Esophagus squamous epithelium (tissue), 5 donors: ENCODE data around the gene FNDC4. TPM values are rescaled to one million over a fixed set of nuclear protein-coding genes. Genes with fewer than 3 reads are reported as not detected.

ENCODE experiments used
- DNase-seq: peaks from one replicate; lab custom pipeline; 2025; lab: John Stamatoyannopoulos, UW
- H3K27ac ChIP-seq, 4 donors: fragments of 200-600 bp; sonication (generic); one replicate each; pipeline ENCODE4 v1.5.1; 2016 to 2019; ENCODE audit warnings: mild to moderate bottlenecking in 1 of 4
- H3K27me3 ChIP-seq, 4 donors: fragments of 200-600 bp; sonication (generic); 1 replicate in 3 of 4; 2 replicates in 1 of 4; pipeline versions ENCODE4 v1.5.1 to v1.6.0; 2017 to 2021; ENCODE audit warnings: antibody characterized with exemption in 1 of 4
- H3K36me3 ChIP-seq, 3 donors: fragments of 200-600 bp; sonication (generic); one replicate each; pipeline ENCODE4 v1.5.1; 2016 to 2019
- H3K4me1 ChIP-seq, 3 donors: fragments of 200-600 bp; sonication (generic); one replicate each; pipeline ENCODE4 v1.5.1; 2017 to 2019
- H3K4me3 ChIP-seq, 4 donors: fragments of 200-600 bp; sonication (generic); 1 replicate in 3 of 4; 2 replicates in 1 of 4; pipeline ENCODE4 v1.5.1; 2016 to 2019; ENCODE audit warnings: mild to moderate bottlenecking in 2 of 4, moderate library complexity in 1 of 4
- H3K9me3 ChIP-seq, 3 donors: fragments of 200-600 bp; sonication (generic); one replicate each; pipeline ENCODE4 v1.5.1; 2016 to 2019
- POLR2A ChIP-seq, 4 donors: fragments of 450-650 bp; IDR thresholded peaks; one replicate each; pipeline ENCODE4 v1.6.1; 2017; ENCODE audit warnings: antibody characterized with exemption in 4 of 4, mild to moderate bottlenecking in 4 of 4, moderate library complexity in 3 of 4
- WGBS, 2 donors: methylation state at CpG; one replicate each; pipeline ENCODE4 v1.1.5; 2018; 5-methylcytosine and 5-hydroxymethylcytosine counted together
- intact Hi-C: fragments of 100-400 bp; cut with DNase I; formaldehyde crosslinking; loops from one replicate; pipeline ENCODE4 v1.15.0; 2022
- total RNA-seq, 4 donors: library from RNA; depleted of rRNA; stranded (reverse); fragments of >200 nt; gene quantifications; one replicate each; pipeline ENCODE4 v1.1.0, GENCODE V29; 2016
- TF ChIP-seq, protein P1 (sequence below), 6 experiments: fragments of 450-650 bp in 4 of 6; fragments of 200-600 bp in 2 of 6; sonication (generic) in 2 of 6; IDR thresholded peaks; one replicate each; pipeline ENCODE4 v1.5.1; 2016 to 2019; ENCODE audit warnings: antibody characterized with exemption in 6 of 6, mild to moderate bottlenecking in 4 of 6, moderate library complexity in 4 of 6
- donor health status: DM: yes; HTN: yes; CAD: no.

The FNDC4 gene
- total RNA-seq, 4 donors from 2014 or later, result 4.6 to 28.2 (median 11.3) TPM

DNA sequence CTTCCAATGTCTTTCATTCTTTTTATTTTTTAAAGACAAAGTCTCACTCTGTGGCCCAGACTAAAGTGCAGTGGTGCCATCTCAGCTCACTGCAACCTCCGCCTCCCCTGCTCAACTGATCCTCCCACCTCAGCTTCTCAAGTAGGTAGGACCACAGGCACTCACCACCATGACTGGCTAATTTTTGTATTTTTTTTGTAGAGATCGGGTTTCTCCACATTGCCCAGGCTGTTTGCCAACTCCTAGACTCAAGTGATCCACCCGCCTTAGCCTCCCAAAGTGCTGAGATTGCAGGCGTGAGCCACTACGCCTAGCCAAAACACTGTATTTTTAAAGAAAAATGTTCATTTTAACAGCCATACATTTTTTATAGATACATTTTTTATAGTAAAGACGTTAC, 14.3 kb upstream of the FNDC4 start:
- Histone ChIP-seq H3K4me1 (no peaks in the 10 kb centered on the region), H3K9me3 (no peaks in the 10 kb centered on the region), H3K36me3 (no peaks in the 10 kb centered on the region), H3K27ac (no peak overlapping the region), H3K27me3 (no peaks in the 10 kb centered on the region), H3K4me3 (no peak overlapping the region)
- no peak for DNase-seq
- 40 to 48% methylated on average over 6 of the region's 6 CpGs for WGBS, 2 donors
- no peak for TF ChIP-seq POLR2A (IDR thresholded peaks at IDR 0.05)
- TF ChIP-seq, protein P1, sequence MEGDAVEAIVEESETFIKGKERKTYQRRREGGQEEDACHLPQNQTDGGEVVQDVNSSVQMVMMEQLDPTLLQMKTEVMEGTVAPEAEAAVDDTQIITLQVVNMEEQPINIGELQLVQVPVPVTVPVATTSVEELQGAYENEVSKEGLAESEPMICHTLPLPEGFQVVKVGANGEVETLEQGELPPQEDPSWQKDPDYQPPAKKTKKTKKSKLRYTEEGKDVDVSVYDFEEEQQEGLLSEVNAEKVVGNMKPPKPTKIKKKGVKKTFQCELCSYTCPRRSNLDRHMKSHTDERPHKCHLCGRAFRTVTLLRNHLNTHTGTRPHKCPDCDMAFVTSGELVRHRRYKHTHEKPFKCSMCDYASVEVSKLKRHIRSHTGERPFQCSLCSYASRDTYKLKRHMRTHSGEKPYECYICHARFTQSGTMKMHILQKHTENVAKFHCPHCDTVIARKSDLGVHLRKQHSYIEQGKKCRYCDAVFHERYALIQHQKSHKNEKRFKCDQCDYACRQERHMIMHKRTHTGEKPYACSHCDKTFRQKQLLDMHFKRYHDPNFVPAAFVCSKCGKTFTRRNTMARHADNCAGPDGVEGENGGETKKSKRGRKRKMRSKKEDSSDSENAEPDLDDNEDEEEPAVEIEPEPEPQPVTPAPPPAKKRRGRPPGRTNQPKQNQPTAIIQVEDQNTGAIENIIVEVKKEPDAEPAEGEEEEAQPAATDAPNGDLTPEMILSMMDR (IDR thresholded peaks at IDR 0.05), result no peak
- intact Hi-C loops, result no loop called here

DNA sequence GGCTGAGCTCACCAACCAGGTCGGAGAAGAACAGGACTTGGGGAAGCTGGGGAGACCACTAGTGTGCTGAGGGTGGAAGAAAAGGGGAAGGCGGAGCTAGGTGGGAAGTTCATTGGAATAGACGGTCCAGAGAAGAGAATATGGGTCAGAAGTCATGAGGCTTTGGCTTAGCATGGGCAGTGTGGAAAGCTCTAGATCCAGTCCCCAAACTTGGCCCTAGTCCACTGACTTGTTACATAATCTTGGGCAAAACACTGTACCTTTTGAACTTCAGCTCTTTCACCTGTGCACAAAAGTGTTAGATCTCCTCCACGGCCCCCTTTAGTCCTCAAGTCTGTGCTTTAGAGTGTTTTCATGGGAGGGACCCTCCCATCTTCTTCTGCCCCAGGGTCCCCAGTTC, 12.3 kb upstream of the FNDC4 start:
- WGBS, 2 donors, result 47 to 67% methylated on average over 4 of the region's 4 CpGs
- no peaks in the 10 kb centered on the region for H3K36me3 ChIP-seq
- intact Hi-C loops, result no loop called here
- no peak for DNase-seq
- no peaks in the 10 kb centered on the region for H3K9me3 ChIP-seq
- H3K4me3 ChIP-seq, result no peak overlapping the region
- no peaks in the 10 kb centered on the region for H3K27me3 ChIP-seq
- no peak overlapping the region for H3K27ac ChIP-seq
- no peaks in the 10 kb centered on the region for H3K4me1 ChIP-seq
- no peak for TF ChIP-seq POLR2A (IDR thresholded peaks at IDR 0.05)
- TF ChIP-seq, protein P1 (IDR thresholded peaks at IDR 0.05), result no peak

DNA sequence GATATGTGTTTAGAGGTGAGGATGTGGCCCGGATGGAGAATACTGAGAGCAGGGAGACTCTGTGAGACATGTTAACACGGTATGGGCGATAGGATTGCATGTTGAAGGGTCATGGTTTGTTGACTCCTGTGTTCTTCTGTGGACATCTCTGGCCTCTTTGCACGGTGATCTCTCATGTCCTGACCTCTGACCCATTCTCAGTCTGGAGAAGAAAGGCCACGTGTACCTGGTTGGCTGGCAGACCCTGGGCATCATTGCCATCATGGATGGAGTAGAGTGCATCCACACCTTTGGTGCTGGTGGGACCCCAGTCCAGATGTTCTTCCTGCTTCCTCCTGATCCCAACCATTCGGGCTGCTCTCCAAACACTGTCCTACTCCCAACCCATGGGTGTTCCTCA, 11.6 kb upstream of the FNDC4 start:
- intact Hi-C loops, result no loop called here
- WGBS, 2 donors, result 78 to 86% methylated on average over 6 of the region's 6 CpGs

DNA sequence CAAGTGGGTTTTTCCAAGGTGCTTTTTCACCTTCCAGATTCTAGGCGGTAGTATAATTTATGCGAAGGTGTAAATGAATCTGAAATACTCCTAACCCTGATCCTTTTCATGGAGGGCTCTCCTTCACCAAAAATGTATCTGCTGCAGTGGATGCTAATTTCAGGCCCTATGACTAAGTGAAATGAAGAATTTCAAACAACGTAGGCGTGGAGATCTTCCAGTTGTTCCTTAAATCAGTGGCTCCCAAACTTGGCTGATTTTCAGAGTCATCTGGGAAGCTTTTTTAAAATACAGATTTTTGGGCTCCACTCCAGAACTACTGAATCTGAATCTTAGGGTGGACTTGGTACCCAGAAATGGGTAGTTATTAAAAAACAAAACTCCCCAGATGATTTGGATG, 7.1 kb upstream of the FNDC4 start:
- H3K4me3 ChIP-seq, result no peak overlapping the region
- H3K9me3 ChIP-seq, result no peaks in the 10 kb centered on the region
- H3K4me1 ChIP-seq, result peaks cover 0 to 7% (median 0%) of the 10 kb centered on the region in 3 donors
- DNase-seq, result no peak
- intact Hi-C loops, result no loop called here
- H3K27me3 ChIP-seq, result peaks cover 0 to 11% (median 0%) of the 10 kb centered on the region in 4 donors
- no peak overlapping the region for H3K27ac ChIP-seq
- TF ChIP-seq, protein P1 (IDR thresholded peaks at IDR 0.05), result no peak
- TF ChIP-seq POLR2A (IDR thresholded peaks at IDR 0.05), result no peak
- WGBS, 2 donors, result 66 to 76% methylated on average over 4 of the region's 4 CpGs
- H3K36me3 ChIP-seq, result no peaks in the 10 kb centered on the region

More for the DNA sequence above, 11.6 kb upstream of the FNDC4 start:
- Histone ChIP-seq H3K9me3 (no peaks in the 10 kb centered on the region), H3K27me3 (no peaks in the 10 kb centered on the region), H3K4me1 (no peaks in the 10 kb centered on the region), H3K36me3 (no peaks in the 10 kb centered on the region), H3K4me3 (no peak overlapping the region), H3K27ac (no peak overlapping the region)
- TF ChIP-seq, protein P1 (IDR thresholded peaks at IDR 0.05), result no peak
- no peak for TF ChIP-seq POLR2A (IDR thresholded peaks at IDR 0.05)
- no peak for DNase-seq

DNA sequence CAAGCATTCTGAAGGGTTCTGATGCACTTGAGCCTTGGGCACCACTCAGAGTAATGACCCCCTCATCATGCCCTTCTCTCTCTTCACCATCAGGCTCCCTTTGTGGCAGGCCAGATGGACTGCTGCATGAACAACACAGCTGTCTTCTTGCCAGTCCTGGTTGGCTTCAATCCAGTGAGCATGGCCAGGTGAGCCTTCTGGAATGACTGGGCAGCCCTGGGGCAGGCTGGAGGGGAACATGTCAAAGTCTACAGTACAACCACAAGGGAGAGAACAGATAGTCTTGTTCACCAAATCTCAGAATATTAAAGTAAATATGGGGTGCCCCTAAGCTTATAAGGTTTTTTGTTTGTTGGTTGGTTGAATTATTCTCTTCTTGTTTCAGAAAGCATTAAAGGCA, 6.0 kb upstream of the FNDC4 start:
- peaks cover 0 to 17% (median 2%) of the 10 kb centered on the region in 3 donors for H3K4me1 ChIP-seq
- no peak for DNase-seq
- TF ChIP-seq, protein P1 (IDR thresholded peaks at IDR 0.05), result no peak
- TF ChIP-seq POLR2A (IDR thresholded peaks at IDR 0.05), result no peak
- intact Hi-C loops, result no loop called here
- no peaks in the 10 kb centered on the region for H3K36me3 ChIP-seq
- H3K27me3 ChIP-seq, result peaks cover 0 to 22% (median 0%) of the 10 kb centered on the region in 4 donors
- H3K9me3 ChIP-seq, result no peaks in the 10 kb centered on the region
- no peak overlapping the region for H3K27ac ChIP-seq
- H3K4me3 ChIP-seq, result no peak overlapping the region
